Esophagus muscularis mucosa (tissue), 4 donors: ENCODE data around the gene GALNS. TPM values are rescaled to one million over a fixed set of nuclear protein-coding genes. Genes with fewer than 3 reads are reported as not detected.

Experiments used
- DNase-seq: peaks from one replicate; pipeline ENCODE4 v3.0.0-alpha.2; 2017; ENCODE audit errors: extremely low spot score
- H3K27ac ChIP-seq, 4 donors: fragments of 200-600 bp; sonication (generic); replicated peaks in 1 of 4; 1 replicate in 3 of 4; 2 replicates in 1 of 4; pipeline ENCODE4 v1.5.1; 2016 to 2019; ENCODE audit warnings: mild to moderate bottlenecking in 1 of 4
- H3K27me3 ChIP-seq, 4 donors: fragments of 200-600 bp; sonication (generic); one replicate each; pipeline versions ENCODE4 v1.5.1 to v1.6.0; 2016 to 2019
- H3K36me3 ChIP-seq, 4 donors: fragments of 200-600 bp; sonication (generic); one replicate each; pipeline ENCODE4 v1.5.1; 2016 to 2019
- H3K4me1 ChIP-seq, 4 donors: fragments of 200-600 bp; sonication (generic); one replicate each; pipeline ENCODE4 v1.5.1; 2016 to 2019
- H3K4me3 ChIP-seq, 4 donors: fragments of 200-600 bp; sonication (generic); 1 replicate in 2 of 4; 2 replicates in 2 of 4; pipeline ENCODE4 v1.5.1; 2016 to 2019; ENCODE audit warnings: mild to moderate bottlenecking in 4 of 4, moderate library complexity in 1 of 4
- H3K9me3 ChIP-seq, 4 donors: fragments of 200-600 bp; sonication (generic); 1 replicate in 3 of 4; 2 replicates in 1 of 4; pipeline ENCODE4 v1.5.1; 2016 to 2019
- CTCF ChIP-seq, 3 experiments: fragments of 200-600 bp in 2 of 3; fragments of 450-650 bp in 1 of 3; sonication (generic) in 2 of 3; IDR thresholded peaks; one replicate each; pipeline ENCODE4 v1.5.1; 2017 to 2019; ENCODE audit warnings: antibody characterized with exemption in 3 of 3, mild to moderate bottlenecking in 2 of 3, moderate library complexity in 1 of 3
- EP300 ChIP-seq: sonication (generic); formaldehyde crosslinking; IDR thresholded peaks from one replicate; pipeline ENCODE4 v1.6.1; 2017; ENCODE audit warnings: antibody characterized with exemption
- POLR2A ChIP-seq: fragments of 450-650 bp; IDR thresholded peaks from one replicate; pipeline ENCODE4 v1.6.1; 2017; ENCODE audit warnings: antibody characterized with exemption, moderate library complexity, mild to moderate bottlenecking, low read depth
- POLR2AphosphoS5 ChIP-seq, 2 donors: sonication (generic); formaldehyde crosslinking; IDR thresholded peaks; one replicate each; pipeline ENCODE4 v1.6.1; 2017; ENCODE audit warnings: antibody characterized with exemption in 2 of 2
- WGBS: methylation state at CpG from one replicate; pipeline ENCODE4 v1.1.5; 2018; 5-methylcytosine and 5-hydroxymethylcytosine counted together
- intact Hi-C: fragments of 100-400 bp; cut with DNase I; formaldehyde crosslinking; loops from one replicate; pipeline ENCODE4 v1.15.1; 2023
- total RNA-seq, 4 donors: library from RNA; depleted of rRNA; stranded (reverse); fragments of >200 nt; gene quantifications; one replicate each; pipeline versions ENCODE4 v1.1.0 to v1.2.1, GENCODE V29; 2016

The GALNS gene
- total RNA-seq, 4 donors from 2014 or later, result 9.5 to 19.1 (median 11.0) TPM

GRCh38 chr16:88793251-88793954, 63.3 kb downstream of the GALNS start:
- WGBS, result 59% methylated on average over 14 of the region's 35 CpGs
- H3K4me1 ChIP-seq, result peaks cover 5 to 11% (median 8%) of the 10 kb centered on the region in 4 donors
- H3K9me3 ChIP-seq, result no peaks in the 10 kb centered on the region
- peaks cover 0 to 52% (median 3%) of the 10 kb centered on the region in 4 donors for H3K27me3 ChIP-seq
- intact Hi-C loops, result no loop called here
- no peak overlapping the region for H3K27ac ChIP-seq
- no peak overlapping the region for H3K4me3 ChIP-seq
- no peak for DNase-seq
- no peak for TF ChIP-seq CTCF (IDR thresholded peaks at IDR 0.05)
- no peaks in the 10 kb centered on the region for H3K36me3 ChIP-seq

- TF ChIP-seq POLR2AphosphoS5 (IDR thresholded peaks at IDR 0.05) (no peak), EP300 (no peak), CTCF (IDR thresholded peaks at IDR 0.05) (no peak), POLR2A (no peak)
- DNase-seq, result no peak
- Histone ChIP-seq H3K4me3 (no peak overlapping the region), H3K4me1 (peaks cover 5 to 11% (median 8%) of the 10 kb centered on the region in 4 donors), H3K36me3 (no peaks in the 10 kb centered on the region), H3K27ac (no peak overlapping the region), H3K9me3 (no peaks in the 10 kb centered on the region), H3K27me3 (peaks cover 0 to 52% (median 3%) of the 10 kb centered on the region in 4 donors)
- intact Hi-C loops, result no loop called here
- 70% methylated on average over 11 of the region's 12 CpGs for WGBS
Observed at GRCh38 chr16:88792668-88793250, 64.0 kb downstream of the GALNS start.

- H3K9me3 ChIP-seq, result no peaks in the 10 kb centered on the region
- intact Hi-C loops, result no loop called here
- DNase-seq, result no peak
- H3K4me1 ChIP-seq, result peaks cover 5 to 11% (median 8%) of the 10 kb centered on the region in 4 donors
- peaks cover 0 to 52% (median 3%) of the 10 kb centered on the region in 4 donors for H3K27me3 ChIP-seq
- no peak overlapping the region for H3K4me3 ChIP-seq
- no peaks in the 10 kb centered on the region for H3K36me3 ChIP-seq
- 49% methylated on average over 4 of the region's 13 CpGs for WGBS
- TF ChIP-seq CTCF (IDR thresholded peaks at IDR 0.05) (no peak), POLR2A (no peak), POLR2AphosphoS5 (IDR thresholded peaks at IDR 0.05) (no peak), EP300 (no peak)
- H3K27ac ChIP-seq, result no peak overlapping the region
Observed at GRCh38 chr16:88792078-88792550, 64.6 kb downstream of the GALNS start.

GRCh38 chr16:88790312-88791211, 66.2 kb downstream of the GALNS start:
- H3K9me3 ChIP-seq, result no peaks in the 10 kb centered on the region
- H3K36me3 ChIP-seq, result no peaks in the 10 kb centered on the region
- intact Hi-C loops, result no loop called here
- no peak for TF ChIP-seq POLR2AphosphoS5 (IDR thresholded peaks at IDR 0.05)
- no peak for TF ChIP-seq CTCF (IDR thresholded peaks at IDR 0.05)
- no peak for TF ChIP-seq POLR2A
- TF ChIP-seq EP300, result no peak
- H3K4me1 ChIP-seq, result peaks cover 6 to 14% (median 10%) of the 10 kb centered on the region in 4 donors
- DNase-seq, result no peak
- H3K4me3 ChIP-seq, result peak overlapping the region in 1 of 4 donors; percentile 12
- WGBS, result 41% methylated on average over 11 of the region's 24 CpGs
- peak overlapping the region in 1 of 4 donors; percentile 10 for H3K27ac ChIP-seq
- H3K27me3 ChIP-seq, result peaks cover 0 to 43% (median 3%) of the 10 kb centered on the region in 4 donors
